Stimulated activated CD4-positive, alpha-beta T cell treated with anti-CD3 and anti-CD28 coated beads, Interleukin-15, amount 100 ng/mL, for 1 hour (primary cell): ENCODE measurements around the gene ACOT8.
A peak's percentile ranks its signal among the peaks of the same experiment; 100 is the strongest.
"Not testable (repeated sequence)": the region's sequence is repeated elsewhere in the genome, so short reads cannot be mapped to it uniquely, and the experiment has no call there.

Experiments
- DNase-seq, 2 donors: peaks; one replicate each; pipeline ENCODE4 v3.0.0-alpha.2; 2020; ENCODE audit warnings: low read depth in 1 of 2, low spot score in 1 of 2

ACOT8 gene

DNA sequence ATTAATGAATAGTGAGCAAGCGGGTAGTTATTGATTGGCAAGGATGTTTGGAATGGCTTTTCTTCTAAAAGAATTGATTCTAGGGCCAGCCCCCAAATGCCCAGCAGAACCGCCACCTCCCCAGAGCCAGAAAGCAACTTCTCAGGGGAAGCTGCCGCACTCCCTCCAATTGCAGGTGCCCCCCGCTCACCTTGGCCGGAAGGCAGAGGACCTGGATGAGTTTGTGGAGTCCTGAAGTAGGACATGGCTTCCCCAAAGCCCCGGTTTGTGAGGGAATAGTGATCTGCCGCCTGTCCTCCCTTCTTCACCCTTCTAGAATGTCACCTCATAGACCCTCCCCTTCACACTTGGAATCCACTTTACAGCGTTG, 30.1 kb upstream of the ACOT8 start, which contains the start of gene SPATA25:
Gene SPATA25 (minus strand): TSS at position 277 of the 370 bp plus-strand sequence. CDS start 32 bp downstream, at position 245.
- DNase-seq, result no peak

DNA sequence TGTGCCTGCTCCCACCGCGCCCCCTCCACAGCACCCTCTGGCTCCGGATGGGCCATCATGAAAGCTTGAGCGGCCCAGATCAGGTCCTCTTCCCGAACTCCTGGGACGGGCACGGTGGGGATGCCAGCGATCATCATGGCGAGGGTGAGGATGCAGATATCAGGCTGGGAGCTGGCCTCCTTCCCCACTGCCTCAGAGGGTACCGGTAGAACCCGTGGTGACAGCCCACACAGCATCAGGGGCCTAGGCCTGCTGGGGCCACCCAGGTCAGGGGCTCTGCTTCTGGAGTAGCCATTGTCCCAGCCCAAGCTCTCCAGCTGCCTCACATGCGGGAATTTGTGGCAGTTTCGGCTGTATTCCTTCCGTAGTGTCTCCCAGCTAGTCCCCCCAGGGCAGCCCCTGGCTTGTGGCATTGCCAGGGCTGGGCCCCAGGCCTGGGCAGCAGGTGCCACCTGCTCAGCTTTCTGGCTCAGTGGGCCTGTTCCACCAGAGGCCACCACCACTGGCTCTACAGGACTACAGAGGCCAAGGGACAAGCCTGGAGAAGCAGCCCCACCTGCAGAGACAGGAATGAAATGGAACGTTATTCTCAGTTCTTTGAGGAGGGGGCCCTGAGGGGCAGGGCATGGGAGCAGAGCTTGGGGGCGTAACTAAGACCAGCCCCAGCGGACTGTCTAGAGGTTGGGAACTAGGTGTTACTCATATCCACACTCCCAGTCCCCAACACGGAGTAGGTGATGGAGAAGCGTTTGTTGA, 29.6 kb upstream of the ACOT8 start:
- no peak for DNase-seq

DNA sequence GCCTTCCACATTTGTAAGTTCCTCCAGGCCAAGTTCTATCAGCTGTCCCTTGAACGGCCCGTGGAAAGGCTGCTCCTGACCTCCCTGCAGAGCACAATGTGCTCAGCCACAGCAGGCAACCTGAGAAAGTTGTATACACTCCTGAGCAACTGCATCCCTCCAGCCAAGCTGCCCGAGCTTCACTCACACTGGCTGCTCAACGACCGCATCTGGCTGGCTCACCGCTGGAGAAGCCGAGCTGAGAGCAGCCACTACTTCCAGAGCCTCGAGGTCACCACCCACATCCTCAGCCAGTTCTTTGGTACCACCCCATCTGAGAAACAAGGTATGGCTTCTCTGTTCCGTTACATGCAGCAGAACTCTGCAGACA, 25.9 kb upstream of the ACOT8 start:
- no peak for DNase-seq

DNA sequence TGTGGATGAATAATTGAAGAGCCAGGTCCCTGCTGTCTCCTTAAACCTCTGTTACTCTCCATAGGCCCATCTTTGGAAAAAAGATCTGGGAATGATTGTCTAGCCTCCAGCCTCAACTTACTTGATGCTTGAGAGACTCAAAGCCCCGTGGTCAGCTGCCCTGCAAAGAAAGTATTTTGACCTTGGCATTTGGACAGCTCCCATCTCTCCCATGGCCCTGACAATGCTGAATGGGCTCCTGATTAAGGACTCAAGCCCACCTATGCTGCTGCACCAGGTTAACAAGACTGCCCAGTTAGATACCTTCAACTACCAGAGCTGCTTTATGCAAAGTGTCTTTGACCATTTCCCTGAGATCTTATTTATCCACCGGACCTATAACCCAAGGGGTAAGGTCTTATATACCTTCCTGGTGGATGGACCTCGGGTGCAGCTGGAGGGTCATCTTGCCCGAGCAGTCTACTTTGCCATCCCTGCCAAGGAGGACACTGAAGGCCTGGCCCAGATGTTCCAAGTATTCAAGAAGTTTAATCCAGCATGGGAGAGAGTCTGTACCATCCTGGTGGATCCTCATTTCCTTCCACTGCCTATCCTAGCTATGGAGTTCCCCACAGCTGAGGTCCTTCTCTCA, 25.4 kb upstream of the ACOT8 start:
- no peak for DNase-seq

DNA sequence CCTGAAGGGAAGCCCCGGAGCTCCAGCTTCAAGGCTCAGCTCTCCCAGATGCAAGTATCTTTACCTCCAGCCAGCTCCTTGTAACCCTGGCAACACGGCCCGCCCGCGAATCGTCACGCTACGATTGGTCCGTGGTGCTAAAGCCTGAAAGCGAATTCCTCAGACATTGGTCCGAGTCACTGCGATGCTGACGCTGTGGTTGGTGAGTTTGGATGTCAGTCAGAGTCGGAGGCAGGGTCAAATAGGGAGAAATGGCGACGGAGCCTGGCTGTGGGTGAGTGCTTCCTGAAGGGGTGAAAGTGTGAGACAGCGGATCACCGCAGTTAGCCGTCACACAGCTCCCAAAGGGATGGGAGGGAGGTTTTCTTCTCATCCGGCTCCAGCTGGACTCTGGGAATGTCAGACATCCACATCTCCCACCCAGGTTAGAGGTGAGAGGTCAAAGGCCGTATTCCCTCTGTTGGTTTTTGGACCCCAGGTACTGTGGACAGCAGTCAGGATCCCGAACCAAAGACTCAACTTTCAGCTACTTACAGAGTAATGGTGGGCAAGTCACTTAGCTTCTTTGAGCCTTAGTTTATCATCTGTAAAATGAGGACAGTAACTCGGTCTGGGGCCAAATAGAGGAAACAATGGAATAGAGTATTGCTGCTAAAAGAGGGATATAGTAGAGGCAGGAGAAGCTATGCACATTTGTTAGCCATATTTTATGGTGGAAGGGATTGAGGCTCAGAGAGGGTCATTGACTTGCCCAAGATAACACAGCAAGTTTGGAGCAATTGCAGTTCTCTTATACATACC, 24.0 kb upstream of the ACOT8 start, which contains the start of gene ZSWIM1:
Gene ZSWIM1 (plus strand): TSS at position 240 of the 801 bp plus-strand sequence. CDS start 1,366 bp downstream, outside the sequence.
- DNase-seq, result peak; percentile 94 to 98

DNA sequence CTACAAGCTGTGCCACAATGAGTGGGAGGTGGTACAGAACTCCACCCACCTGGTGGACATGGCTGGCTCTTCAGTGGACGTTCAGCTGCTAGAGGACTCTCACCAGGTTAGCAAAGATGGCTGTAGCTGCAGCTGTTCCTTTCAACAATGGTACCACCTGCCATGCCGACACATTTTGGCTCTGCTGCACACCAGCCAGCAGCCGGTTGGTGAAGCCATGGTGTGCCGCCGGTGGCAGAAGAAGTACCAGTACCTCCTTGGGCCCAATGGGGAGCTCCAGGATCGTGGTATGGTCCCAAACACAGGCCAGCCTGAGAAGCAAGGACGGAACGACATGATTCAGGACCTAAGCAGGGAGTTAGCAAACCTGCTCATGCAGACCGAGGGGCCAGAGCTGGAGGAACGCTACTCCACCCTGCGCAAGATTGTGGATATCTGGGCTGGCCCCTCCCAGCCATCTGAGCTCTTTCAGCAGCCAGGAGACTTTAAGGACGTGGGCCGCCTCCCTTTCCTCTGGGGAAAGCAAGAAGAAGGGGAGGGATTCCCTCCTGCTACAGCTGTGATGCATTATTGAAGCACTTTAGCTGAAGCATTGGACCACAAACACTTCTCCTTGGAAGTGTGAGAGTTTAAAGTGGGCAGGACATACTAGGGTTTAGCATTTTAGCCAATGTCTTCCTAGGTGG, 21.0 kb upstream of the ACOT8 start:
- no peak for DNase-seq

DNA sequence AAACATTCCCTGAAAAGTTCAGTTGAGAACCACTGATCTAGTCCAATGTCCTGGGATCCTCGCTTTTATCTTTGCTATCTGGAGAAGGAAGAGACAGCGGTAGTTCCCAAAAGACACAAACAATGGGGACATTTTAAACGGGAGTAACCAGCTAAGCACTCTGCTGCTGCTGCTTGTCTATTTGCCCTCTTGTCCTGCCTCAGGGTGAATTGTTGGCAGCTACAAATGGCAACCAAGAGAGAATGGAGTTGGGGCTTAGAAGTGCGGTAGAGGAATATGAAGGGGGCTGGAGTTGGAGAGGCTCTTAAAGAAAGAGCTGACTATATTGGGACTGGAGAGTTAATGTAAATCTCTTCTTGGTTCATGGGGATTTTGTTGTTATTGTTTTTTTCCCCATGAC, 17.4 kb upstream of the ACOT8 start:
- DNase-seq, result no peak

DNA sequence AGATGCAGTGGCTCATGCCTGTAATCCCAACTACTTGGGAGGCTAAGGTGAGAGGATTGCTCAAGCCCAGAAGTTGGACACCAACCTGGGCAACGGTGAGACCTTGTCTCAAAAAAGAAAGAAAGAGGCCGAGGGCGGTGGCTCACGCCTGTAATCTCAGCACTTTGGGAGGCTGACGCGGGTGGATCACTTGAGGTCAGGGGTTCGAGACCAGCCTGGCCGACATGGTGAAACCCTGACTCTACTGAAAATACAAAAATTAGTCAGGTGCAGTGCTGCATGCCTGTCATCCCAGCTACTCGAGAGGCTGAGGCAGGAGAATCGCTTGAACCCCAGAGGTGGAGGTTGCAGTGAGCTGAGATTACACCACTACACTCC, 16.9 kb upstream of the ACOT8 start:
- DNase-seq, result not testable (repeated sequence)

DNA sequence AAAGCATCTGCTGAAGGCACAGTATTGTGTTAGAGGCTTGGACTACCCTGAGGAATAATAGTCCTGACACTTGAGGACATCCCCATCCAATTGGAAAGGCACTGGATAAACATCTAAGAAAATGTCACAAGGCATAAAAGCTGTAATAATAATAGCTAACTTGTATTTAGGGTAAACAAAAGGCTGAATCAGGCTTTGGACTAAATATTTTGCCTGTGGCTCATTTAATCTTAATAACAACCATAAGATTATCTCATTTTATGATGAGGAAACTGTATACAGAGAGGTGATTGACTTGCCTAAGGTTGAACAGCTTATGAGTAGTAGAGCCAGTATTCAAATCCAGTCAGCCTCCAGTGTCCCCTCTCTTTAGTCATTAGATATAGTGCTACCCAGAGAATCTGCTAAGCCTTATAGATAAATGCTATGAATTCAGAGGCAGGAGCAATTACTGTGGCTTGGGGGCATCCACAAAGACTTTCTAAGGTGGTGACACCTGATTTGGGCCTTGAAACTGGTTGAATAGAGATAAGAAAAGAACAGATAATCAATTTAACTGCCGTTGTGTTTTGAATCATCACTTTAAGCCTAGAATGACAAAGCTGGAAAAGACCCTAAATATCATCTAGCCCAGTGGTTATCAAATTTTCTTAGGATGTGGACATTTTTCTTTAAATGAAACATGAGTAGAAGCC, 16.4 kb upstream of the ACOT8 start:
- no peak for DNase-seq

DNA sequence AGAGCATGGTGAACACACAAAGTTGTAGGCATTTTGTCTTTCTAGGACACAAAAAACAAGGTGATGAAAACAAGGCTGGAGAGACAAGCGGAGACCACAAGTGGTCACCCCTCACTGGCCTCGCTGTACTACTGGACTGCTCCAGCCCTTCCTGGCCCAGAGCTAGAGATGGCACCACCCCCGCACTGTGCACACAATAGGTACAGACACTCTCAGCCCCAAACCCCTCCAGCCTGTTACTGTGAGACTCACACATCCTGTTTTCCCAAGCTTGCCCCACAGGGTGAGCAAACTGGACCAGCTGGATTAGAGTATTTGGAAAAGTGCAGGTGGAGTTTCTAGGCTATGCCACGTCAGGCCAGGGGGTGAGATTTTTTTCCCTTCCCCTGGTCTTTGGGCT, 15.4 kb upstream of the ACOT8 start:
- DNase-seq, result no peak

DNA sequence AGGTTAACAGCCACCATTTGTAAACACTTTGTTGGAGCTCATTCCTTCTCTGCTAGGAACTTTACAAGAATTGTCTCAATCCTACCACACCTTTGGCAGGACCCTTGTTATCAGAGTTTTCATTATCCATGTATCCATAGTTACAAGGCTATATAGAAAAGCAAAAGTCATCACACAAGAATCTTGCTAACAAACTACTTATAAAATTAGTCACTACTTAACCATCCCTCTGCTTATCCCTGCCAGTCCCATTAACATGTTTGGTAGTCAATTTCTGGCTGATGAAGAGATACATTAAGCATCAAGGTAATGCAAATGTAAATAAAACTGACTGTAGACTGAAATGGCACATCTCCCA, 10.6 kb upstream of the ACOT8 start:
- no peak for DNase-seq

DNA sequence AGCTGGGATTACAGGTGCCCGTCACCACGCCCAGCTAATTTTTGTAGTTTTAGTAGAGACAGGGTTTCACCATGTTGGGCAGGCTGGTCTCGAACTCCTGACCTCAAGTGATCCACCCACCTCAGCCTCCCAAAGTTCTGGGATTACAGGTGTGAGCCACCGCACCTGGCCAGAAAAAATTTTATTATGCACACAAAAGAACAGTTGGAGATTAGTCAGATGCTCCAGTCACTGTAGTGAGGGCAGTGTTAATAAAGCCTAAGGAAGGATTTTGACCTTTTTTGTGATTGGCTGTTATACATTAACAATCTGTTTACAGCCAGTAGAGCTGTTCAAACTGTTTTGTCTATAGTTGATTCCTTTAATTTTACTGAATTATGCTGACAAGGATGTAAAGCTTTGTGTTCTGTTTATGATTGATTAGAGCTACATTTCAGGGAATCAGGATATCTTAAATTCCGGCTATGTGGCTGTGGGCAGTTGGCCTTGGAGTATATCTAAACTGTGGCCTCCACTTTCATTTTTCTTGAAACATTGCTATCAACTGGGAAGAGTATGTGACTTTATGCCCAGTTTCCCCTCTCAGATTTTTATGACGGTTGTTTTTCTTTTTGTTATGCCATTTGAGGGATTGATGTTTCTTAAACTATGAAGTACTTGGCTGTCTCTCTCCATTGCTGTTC, 10.1 kb upstream of the ACOT8 start:
- DNase-seq, result no peak

DNA sequence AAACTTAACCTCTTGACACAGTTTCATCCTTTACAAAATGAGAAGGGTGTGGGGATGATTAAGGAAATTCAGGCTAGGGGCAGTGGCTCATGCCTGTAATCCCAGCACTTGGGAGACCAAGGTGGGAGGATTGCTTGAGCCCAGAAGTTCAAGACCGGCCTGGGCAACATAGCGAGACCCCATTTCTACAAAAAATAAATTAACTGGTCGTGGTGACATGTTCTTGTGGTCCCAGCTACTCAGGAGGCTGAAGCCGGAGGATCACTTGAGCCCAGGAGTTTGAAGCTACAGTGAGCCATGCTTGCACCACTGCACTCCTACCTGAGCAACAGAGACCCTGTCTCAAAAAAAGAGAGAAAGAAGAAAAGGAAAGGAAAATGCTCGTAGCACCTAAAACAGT, 9.3 kb upstream of the ACOT8 start:
- no peak for DNase-seq

DNA sequence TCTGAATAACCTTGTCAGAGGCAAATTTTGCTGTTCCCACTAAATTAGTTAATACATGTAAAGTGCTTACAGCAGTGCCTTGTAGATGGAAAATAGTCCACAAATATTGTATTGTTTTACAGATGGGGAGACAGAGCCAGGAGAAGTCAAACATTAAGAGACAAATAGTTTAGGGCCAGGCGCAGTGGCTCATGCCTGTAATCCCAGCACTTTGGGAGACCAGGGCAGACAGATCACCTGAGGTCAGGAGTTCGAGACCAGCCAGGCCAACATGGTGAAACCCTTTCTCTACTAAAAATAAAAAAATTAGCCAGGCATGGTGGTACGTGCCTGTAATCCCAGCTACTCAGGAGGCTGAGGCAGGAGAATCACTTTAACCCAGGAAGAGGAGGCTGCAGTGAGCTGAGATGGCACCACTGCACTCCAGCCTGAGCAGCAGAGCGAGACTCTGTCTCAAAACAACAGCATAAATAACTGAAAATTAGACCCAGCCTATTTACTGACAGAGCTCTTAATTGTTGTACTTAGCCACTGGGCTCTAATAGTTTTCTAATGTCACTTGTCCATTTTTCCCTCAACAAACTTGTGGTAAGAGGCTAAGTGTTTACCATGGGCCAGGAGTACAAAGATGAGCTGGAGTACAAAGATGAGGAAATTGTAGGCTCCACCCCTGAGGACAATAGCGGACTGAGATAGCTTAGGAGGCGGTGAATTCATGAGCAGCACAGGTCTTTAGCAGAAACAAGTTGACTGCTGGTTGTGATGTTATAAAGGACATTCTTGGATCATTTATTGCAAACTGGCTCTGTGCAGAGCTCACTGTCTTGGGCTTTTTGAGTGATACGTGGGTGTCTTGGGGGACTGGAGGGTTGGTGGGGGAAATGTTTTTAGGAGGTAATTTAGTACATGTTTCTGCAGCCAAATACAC, 6.6 kb upstream of the ACOT8 start:
- DNase-seq, result no peak

DNA sequence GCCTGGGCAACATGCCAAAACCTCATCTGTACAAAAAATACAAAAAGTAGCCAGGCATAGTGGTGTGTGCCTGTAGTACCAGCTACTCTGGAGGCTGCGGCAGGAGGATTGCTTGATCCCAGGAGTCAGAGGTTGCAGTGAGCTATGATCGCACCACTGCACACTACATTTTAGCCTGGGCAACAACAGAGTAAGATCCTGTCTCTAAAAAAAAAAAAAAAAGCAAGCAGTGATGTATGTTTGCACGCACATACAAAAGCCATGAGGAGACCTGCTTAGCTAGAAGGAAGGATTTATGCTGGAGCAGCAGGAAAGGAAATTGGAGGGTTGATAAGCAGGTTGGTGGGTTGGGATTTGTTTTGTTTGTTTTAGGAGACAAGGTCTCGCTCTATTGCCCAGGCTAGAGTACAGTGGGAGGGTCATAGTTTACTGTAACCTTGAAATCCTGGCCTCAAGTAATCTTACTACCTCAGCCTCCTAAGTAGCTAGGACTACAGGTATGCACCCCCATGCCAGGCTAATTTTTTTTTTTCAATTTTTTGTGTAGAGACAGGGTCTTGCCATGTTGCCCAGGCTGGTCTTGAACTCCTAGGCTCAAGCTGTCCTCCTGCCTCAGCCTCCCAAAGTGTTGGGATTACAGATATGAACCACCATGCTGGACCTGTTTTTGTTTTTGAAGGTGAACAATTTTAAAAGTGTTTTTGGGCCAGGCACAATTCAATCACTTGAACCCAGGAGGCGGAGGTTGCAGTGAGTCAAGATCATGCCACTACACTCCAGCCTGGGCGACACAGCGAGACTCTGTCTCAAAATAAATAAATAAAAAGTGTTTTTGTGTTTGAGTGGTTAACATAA, 4.3 kb upstream of the ACOT8 start:
- DNase-seq, result no peak

DNA sequence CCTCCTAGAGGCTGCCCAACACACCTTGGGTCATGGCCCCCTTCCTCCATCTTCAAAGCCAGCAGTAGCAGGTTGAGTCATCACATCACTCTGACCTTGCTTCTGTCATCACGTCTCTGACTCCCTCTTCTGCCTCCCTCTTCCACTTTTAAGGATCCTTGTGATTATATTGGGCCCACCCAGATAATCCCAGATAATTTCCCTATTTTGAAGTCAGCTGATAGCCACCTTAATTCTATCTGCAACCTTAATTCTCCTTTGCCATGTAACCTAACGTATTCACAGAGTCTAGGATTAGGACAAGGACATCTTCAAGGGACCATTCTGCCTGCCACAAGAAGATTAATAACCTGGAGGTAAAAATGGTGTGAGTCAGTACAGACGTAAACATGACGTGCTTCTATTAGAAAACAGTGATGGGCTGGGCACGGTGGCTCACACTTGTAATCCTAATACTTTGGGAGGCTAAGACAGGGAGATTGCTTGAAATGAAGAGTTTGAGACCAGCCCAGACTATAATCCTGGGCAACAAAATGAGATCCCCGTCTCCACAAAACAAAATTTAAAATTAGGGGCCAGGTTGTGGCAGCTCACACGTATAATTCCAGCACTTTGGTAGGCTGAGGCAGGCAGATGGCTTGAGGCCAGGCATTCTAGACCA, 3.5 kb upstream of the ACOT8 start:
- no peak for DNase-seq

DNA sequence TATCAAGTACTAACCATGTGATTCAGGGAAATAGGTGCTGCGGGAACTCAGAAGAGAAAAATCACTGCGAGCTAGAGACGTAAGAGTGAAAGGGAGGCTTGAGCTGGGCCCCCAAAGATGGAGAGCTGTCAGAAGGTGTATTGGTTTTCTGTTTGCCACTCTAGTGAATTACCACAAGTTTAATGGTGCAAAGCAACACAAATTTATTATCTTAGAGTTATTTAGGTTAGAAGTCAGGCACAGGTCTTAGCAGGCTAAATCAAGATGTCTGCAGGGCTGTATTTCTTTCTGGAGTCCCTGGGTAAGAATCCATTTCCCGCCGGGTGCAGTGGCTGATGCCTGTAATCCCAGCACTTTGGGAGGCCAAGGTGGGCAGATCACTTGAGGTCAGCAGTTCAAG, 2.7 kb upstream of the ACOT8 start:
- no peak for DNase-seq

DNA sequence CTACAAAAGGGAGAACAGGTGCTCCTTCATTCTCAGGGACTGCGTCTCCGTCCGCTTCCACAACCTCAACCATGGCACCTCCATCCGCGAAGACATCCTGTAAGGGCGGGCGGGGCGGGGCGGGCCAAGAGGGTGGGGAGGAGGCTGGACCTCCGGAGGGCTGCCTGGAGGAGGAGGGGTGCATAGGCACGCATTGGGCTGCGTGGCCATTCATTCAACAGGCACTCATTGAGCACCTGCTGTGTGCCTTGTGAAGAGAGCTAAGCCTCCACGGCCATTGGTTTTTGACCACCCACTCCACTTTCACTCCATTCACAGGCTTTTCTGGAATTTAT, 657 bp upstream of the ACOT8 start:
- no peak for DNase-seq
